A673 (cell line): Measurements from ENCODE around the gene MXD3. TPM values are rescaled to one million over a fixed set of nuclear protein-coding genes. Genes with fewer than 3 reads are reported as not detected.

Source experiments
- BruUV-seq: library from RNA; stranded (reverse); fragments of 400-500 nt; replicated peaks from 2 replicates; lab custom pipeline; 2021; lab: Mats Ljungman, UMichigan
- CTCF ChIA-PET: fragments of 300-600 bp; sonication (Branson Sonifier 250); formaldehyde crosslinking; loops from one replicate; lab custom pipeline; 2022; ENCODE audit warnings: antibody characterized with exemption; lab: Charles Lee
- POLR2A ChIA-PET: fragments of 300-600 bp; sonication (Branson Sonifier 250); formaldehyde crosslinking; loops from one replicate; lab custom pipeline; 2022; ENCODE audit warnings: antibody characterized with exemption; ENCODE audit not compliant: low non-redundant PET; lab: Charles Lee
- DNase-seq: peaks from one replicate; pipeline ENCODE4 v3.0.0-alpha.2; 2015; ENCODE audit warnings: low spot score
- H3K27ac ChIP-seq: fragments of 200-600 bp; sonication (generic); 2 replicates; pipeline ENCODE4 v1.5.1; 2016; ENCODE audit warnings: mixed run types, low read depth, mild to moderate bottlenecking, mixed read lengths, antibody characterized with exemption, low read length; ENCODE audit not compliant: poor library complexity, severe bottlenecking
- H3K27me3 ChIP-seq: fragments of 200-600 bp; sonication (generic); replicated peaks from 2 replicates; pipeline ENCODE4 v1.6.1; 2017; ENCODE audit warnings: mixed run types, low read depth, mild to moderate bottlenecking, mixed read lengths, antibody characterized with exemption, low read length; ENCODE audit not compliant: insufficient read depth, poor library complexity
- H3K36me3 ChIP-seq: fragments of 200-600 bp; sonication (generic); 2 replicates; pipeline ENCODE4 v1.6.1; 2016; ENCODE audit warnings: mixed run types, mild to moderate bottlenecking, mixed read lengths, antibody characterized with exemption, low read length; ENCODE audit not compliant: insufficient read depth, poor library complexity, severe bottlenecking
- H3K4me1 ChIP-seq: fragments of 200-600 bp; sonication (generic); 2 replicates; pipeline ENCODE4 v1.6.1; 2017; ENCODE audit warnings: mixed run types, mild to moderate bottlenecking, mixed read lengths, antibody characterized with exemption, low read length; ENCODE audit not compliant: insufficient read depth, poor library complexity, severe bottlenecking
- H3K4me3 ChIP-seq: fragments of 200-600 bp; sonication (generic); 2 replicates; pipeline ENCODE4 v1.5.1; 2016; ENCODE audit warnings: low read depth, mixed run types, mild to moderate bottlenecking, mixed read lengths, low read length; ENCODE audit not compliant: poor library complexity, severe bottlenecking
- H3K9me3 ChIP-seq: fragments of 200-600 bp; sonication (generic); 2 replicates; pipeline ENCODE4 v1.6.1; 2016; ENCODE audit warnings: mixed run types, low read depth, mild to moderate bottlenecking, mixed read lengths, antibody characterized with exemption, low read length; ENCODE audit not compliant: poor library complexity, severe bottlenecking
- CTCF ChIP-seq: fragments of 300-800, 200-600 bp; sonication (generic); conservative IDR thresholded peaks from 2 replicates; pipeline ENCODE4 v1.5.1; 2017; ENCODE audit warnings: low read depth, mild to moderate bottlenecking, antibody characterized with exemption, low read length, moderate library complexity, mixed read lengths
- EZH2 ChIP-seq: fragments of 200-600 bp; sonication (generic); IDR thresholded peaks from 2 replicates; pipeline ENCODE4 v1.6.1; 2017; ENCODE audit warnings: borderline replicate concordance, low read depth, mild to moderate bottlenecking, mixed read lengths, antibody characterized with exemption, low read length; ENCODE audit not compliant: poor library complexity, severe bottlenecking
- intact Hi-C: fragments of 100-400 bp; cut with micrococcal nuclease; formaldehyde crosslinking; loops from one replicate; pipeline ENCODE4 v1.10.0; 2022; ENCODE audit not compliant: unreplicated experiment
- total RNA-seq: library from RNA; stranded (reverse); gene quantifications from 2 replicates; pipeline ENCODE4 v1.2.3, GENCODE V29; 2021

Gene MXD3
- total RNA-seq, 1 experiment from 2014 or later = 15.1 TPM

GRCh38 chr5:177325868-177326381, 14.2 kb upstream of the MXD3 start:
- no peak overlapping the region for H3K27ac ChIP-seq
- intact Hi-C loops = no loop called here

GRCh38 chr5:177320879-177321278, 9.2 kb upstream of the MXD3 start:
- Histone ChIP-seq H3K36me3 (no peaks in the 10 kb centered on the region), H3K4me3 (no peak overlapping the region), H3K27me3 (no peaks in the 10 kb centered on the region), H3K9me3 (no peaks in the 10 kb centered on the region), H3K4me1 (no peaks in the 10 kb centered on the region), H3K27ac (no peak overlapping the region)
- ChIA-PET CTCF (no interaction called here), POLR2A (no interaction called here)
- intact Hi-C loops = no loop called here
- BruUV-seq = no TSS peak
- TF ChIP-seq CTCF = no peak
- no peak for TF ChIP-seq EZH2
- no peak for DNase-seq

More at GRCh38 chr5:177325868-177326381, 14.2 kb upstream of the MXD3 start:
- POLR2A ChIA-PET = no interaction called here
- BruUV-seq = no TSS peak
- H3K36me3 ChIP-seq = no peaks in the 10 kb centered on the region
- CTCF ChIA-PET = no interaction called here
- H3K4me1 ChIP-seq = no peaks in the 10 kb centered on the region
- H3K27me3 ChIP-seq = no peaks in the 10 kb centered on the region
- no peak for TF ChIP-seq EZH2
- no peak for TF ChIP-seq CTCF
- no peaks in the 10 kb centered on the region for H3K9me3 ChIP-seq
- DNase-seq = no peak
- no peak overlapping the region for H3K4me3 ChIP-seq

- H3K27ac ChIP-seq = no peak overlapping the region
- intact Hi-C loops = no loop called here
- H3K4me3 ChIP-seq = no peak overlapping the region
- H3K27me3 ChIP-seq = no peaks in the 10 kb centered on the region
- DNase-seq = no peak
- no peaks in the 10 kb centered on the region for H3K9me3 ChIP-seq
- BruUV-seq = no TSS peak
- TF ChIP-seq CTCF (no peak), EZH2 (no peak)
- ChIA-PET POLR2A (no interaction called here), CTCF (no interaction called here)
- H3K4me1 ChIP-seq = no peaks in the 10 kb centered on the region
- H3K36me3 ChIP-seq = no peaks in the 10 kb centered on the region
Measured at GRCh38 chr5:177319913-177320588, 8.4 kb upstream of the MXD3 start.
